SK-N-SH treated with all-trans-retinoic acid at 6 μM for 48 hours (cell line): ENCODE data around the gene CD96.

ENCODE experiments used
- ATAC-seq: fragments of 200-7000 bp; cut with Tn5 transposase; 3 replicates; pipeline ENCODE4 v1.9.1; 2020; ENCODE audit warnings: mild to moderate bottlenecking, moderate library complexity
- ARNTL ChIP-seq: fragments of 450-650 bp; formaldehyde crosslinking; IDR thresholded peaks from 2 replicates; pipeline ENCODE4 v1.5.0; 2020; ENCODE audit warnings: low read depth, mild to moderate bottlenecking, moderate library complexity, borderline replicate concordance
- BACH2 ChIP-seq: fragments of 250-450 bp; sonication (Bioruptor Pico); IDR thresholded peaks from 2 replicates; pipeline ENCODE4 v1.9.0; 2021; ENCODE audit warnings: mild to moderate bottlenecking, borderline replicate concordance
- CREB5 ChIP-seq: fragments of 250-450 bp; sonication (Bioruptor Pico); IDR thresholded peaks from 2 replicates; pipeline ENCODE4 v1.5.1; 2020; ENCODE audit warnings: low read depth, mild to moderate bottlenecking, moderate library complexity
- CSDC2 ChIP-seq: fragments of 250-450 bp; sonication (Bioruptor Pico); IDR thresholded peaks from 2 replicates; pipeline ENCODE4 v1.5.0; 2020; ENCODE audit warnings: mild to moderate bottlenecking, moderate library complexity
- CSRNP3 ChIP-seq: fragments of 250-450 bp; sonication (Bioruptor Pico); IDR thresholded peaks from 2 replicates; pipeline ENCODE4 v1.5.1; 2021; ENCODE audit warnings: mild to moderate bottlenecking, moderate library complexity
- ESRRG ChIP-seq: fragments of 250-450 bp; sonication (Bioruptor Pico); IDR thresholded peaks from 2 replicates; pipeline ENCODE4 v1.6.1; 2021; ENCODE audit warnings: mild to moderate bottlenecking
- GLIS3 ChIP-seq: fragments of 250-450 bp; sonication (Bioruptor Pico); IDR thresholded peaks from 2 replicates; pipeline ENCODE4 v1.5.0; 2020; ENCODE audit warnings: mild to moderate bottlenecking, moderate library complexity
- ISL1 ChIP-seq: fragments of 250-450 bp; sonication (Bioruptor Pico); IDR thresholded peaks from 2 replicates; pipeline ENCODE4 v2.1.2; 2022; ENCODE audit warnings: mild to moderate bottlenecking, moderate library complexity
- OSR1 ChIP-seq: fragments of 250-450 bp; sonication (Bioruptor Pico); IDR thresholded peaks from 2 replicates; pipeline ENCODE4 v1.8.0; 2022; ENCODE audit warnings: moderate library complexity, mild to moderate bottlenecking, inconsistent platforms
- PATZ1 ChIP-seq: fragments of 250-450 bp; sonication (Bioruptor Pico); IDR thresholded peaks from 2 replicates; pipeline ENCODE4 v1.8.0; 2020; ENCODE audit warnings: mild to moderate bottlenecking, moderate library complexity, borderline replicate concordance
- POU6F1 ChIP-seq: fragments of 250-450 bp; sonication (Bioruptor Pico); IDR thresholded peaks from 2 replicates; pipeline ENCODE4 v1.8.0; 2021; ENCODE audit warnings: low read depth, mild to moderate bottlenecking, moderate library complexity, borderline replicate concordance
- PPARA ChIP-seq: fragments of 250-450 bp; sonication (Bioruptor Pico); IDR thresholded peaks from 2 replicates; pipeline ENCODE4 v1.5.0; 2020; ENCODE audit warnings: mild to moderate bottlenecking, borderline replicate concordance
- RARB ChIP-seq: fragments of 250-450 bp; sonication (Bioruptor Pico); IDR thresholded peaks from 2 replicates; pipeline ENCODE4 v1.8.0; 2021; ENCODE audit warnings: mild to moderate bottlenecking, moderate library complexity
- SNAI2 ChIP-seq: fragments of 250-450 bp; sonication (Bioruptor Pico); IDR thresholded peaks from 2 replicates; pipeline ENCODE4 v1.5.0; 2020; ENCODE audit warnings: mild to moderate bottlenecking, moderate library complexity
- TCF4 ChIP-seq: fragments of 250-450 bp; sonication (Bioruptor Pico); IDR thresholded peaks from 2 replicates; pipeline ENCODE4 v1.8.0; 2021; ENCODE audit warnings: mild to moderate bottlenecking, moderate library complexity, borderline replicate concordance
- TOX ChIP-seq: fragments of 250-450 bp; sonication (Bioruptor Pico); IDR thresholded peaks from 2 replicates; pipeline ENCODE4 v1.8.0; 2021; ENCODE audit warnings: mild to moderate bottlenecking, moderate library complexity, borderline replicate concordance
- TSHZ2 ChIP-seq: fragments of 250-450 bp; sonication (Bioruptor Pico); IDR thresholded peaks from 2 replicates; pipeline ENCODE4 v1.5.0; 2020; ENCODE audit warnings: mild to moderate bottlenecking, moderate library complexity
- ZC3H10 ChIP-seq: fragments of 250-450 bp; sonication (Bioruptor Pico); IDR thresholded peaks from 2 replicates; pipeline ENCODE4 v1.5.1; 2021; ENCODE audit warnings: mild to moderate bottlenecking, moderate library complexity
- ZFP3 ChIP-seq: fragments of 250-450 bp; sonication (Bioruptor Pico); IDR thresholded peaks from 2 replicates; pipeline ENCODE4 v1.5.0; 2020; ENCODE audit warnings: mild to moderate bottlenecking, moderate library complexity
- ZFP30 ChIP-seq: fragments of 450-650 bp; formaldehyde crosslinking; IDR thresholded peaks from 2 replicates; pipeline ENCODE4 v1.5.0; 2022; ENCODE audit warnings: mild to moderate bottlenecking, moderate library complexity
- ZNF565 ChIP-seq: fragments of 450-650 bp; formaldehyde crosslinking; conservative IDR thresholded peaks from 2 replicates; pipeline ENCODE4 v1.5.0; 2020; ENCODE audit warnings: low read depth, mild to moderate bottlenecking, moderate library complexity
- ZNF8 ChIP-seq: fragments of 450-650 bp; formaldehyde crosslinking; IDR thresholded peaks from 2 replicates; pipeline ENCODE4 v1.5.0; 2020; ENCODE audit warnings: mild to moderate bottlenecking, moderate library complexity

Gene CD96

GRCh38 chr3:111570404-111571030 is 28.5 kb downstream of the CD96 start:
- no peak for TF ChIP-seq CSRNP3
- TF ChIP-seq ZFP30 (CRISPR knock-in tag) = no peak
- no peak for TF ChIP-seq CREB5
- no peak for TF ChIP-seq RARB (CRISPR knock-in tag)
- no peak for TF ChIP-seq TCF4 (CRISPR knock-in tag)
- TF ChIP-seq CSDC2 (CRISPR knock-in tag) = no peak
- no peak for TF ChIP-seq ESRRG (CRISPR knock-in tag)
- no peak for TF ChIP-seq ISL1 (CRISPR knock-in tag)
- TF ChIP-seq ZNF8 (CRISPR knock-in tag) = no peak
- no peak for TF ChIP-seq ZFP3
- no peak for TF ChIP-seq ZC3H10
- no peak for ATAC-seq

GRCh38 chr3:111571282-111571681 is 29.3 kb downstream of the CD96 start:
- TF ChIP-seq ZNF565 (CRISPR knock-in tag) (no peak), TSHZ2 (CRISPR knock-in tag) (no peak), TCF4 (CRISPR knock-in tag) (no peak), TOX (CRISPR knock-in tag) (no peak), SNAI2 (CRISPR knock-in tag) (no peak), GLIS3 (CRISPR knock-in tag) (no peak), ARNTL (CRISPR knock-in tag) (no peak), ZFP3 (no peak), RARB (CRISPR knock-in tag) (no peak), ZNF8 (CRISPR knock-in tag) (no peak), BACH2 (CRISPR knock-in tag) (no peak)
- no peak for ATAC-seq

- ATAC-seq = no peak
- TF ChIP-seq RARB (CRISPR knock-in tag) = no peak
- TF ChIP-seq CSRNP3 = no peak
- TF ChIP-seq TSHZ2 (CRISPR knock-in tag) = no peak
- TF ChIP-seq OSR1 = no peak
- no peak for TF ChIP-seq PATZ1
- no peak for TF ChIP-seq ZNF565 (CRISPR knock-in tag)
- no peak for TF ChIP-seq PPARA (CRISPR knock-in tag)
- TF ChIP-seq CREB5 = no peak
- no peak for TF ChIP-seq ZFP30 (CRISPR knock-in tag)
- TF ChIP-seq ZFP3 = no peak
- TF ChIP-seq ARNTL (CRISPR knock-in tag) = no peak
- TF ChIP-seq POU6F1 = no peak
Measured at GRCh38 chr3:111571907-111572460, 30.0 kb downstream of the CD96 start.
